Endothelial cell of umbilical vein (primary cell): ENCODE measurements around the gene ZNF366. TPM values are rescaled to one million over a fixed set of nuclear protein-coding genes. Genes with fewer than 3 reads are reported as not detected.

ENCODE experiments used
- BruUV-seq: library from RNA; stranded (reverse); fragments of 400-500 nt; replicated peaks from 2 replicates; lab custom pipeline; 2021; lab: Mats Ljungman, UMichigan
- CTCF ChIA-PET: fragments of 300-600, 350-600 bp; sonication (Branson Sonifier 250); formaldehyde crosslinking; loops from one replicate; lab custom pipeline; 2021; ENCODE audit warnings: antibody characterized with exemption, inconsistent platforms; lab: Charles Lee
- POLR2A ChIA-PET: fragments of 300-600, 350-600 bp; sonication (Branson Sonifier 250); formaldehyde crosslinking; loops from one replicate; lab custom pipeline; 2021; ENCODE audit warnings: antibody characterized with exemption, inconsistent platforms; lab: Charles Lee
- DNase-seq: peaks from one replicate; pipeline ENCODE4 v3.0.0-alpha.2; 2011; ENCODE audit warnings: low read depth, low spot score
- FAIRE-seq: peaks from 2 replicates; lab custom pipeline; 2011; peaks lifted over from hg19 to GRCh38; lab: Jason Lieb, UNC
- H2AFZ ChIP-seq: 2 replicates; pipeline ENCODE4 v1.6.0; 2012; ENCODE audit warnings: low read depth, low read length, control low read depth, inconsistent platforms
- H3K27ac ChIP-seq: 2 replicates; pipeline ENCODE4 v1.5.1; 2011; ENCODE audit warnings: low read depth, mild to moderate bottlenecking, control low read depth, low read length, moderate library complexity; ENCODE audit not compliant: insufficient read depth
- H3K27me3 ChIP-seq, 2 experiments: 2 replicates each; pipeline versions ENCODE4 v1.6.0 to v1.6.1; 2011; ENCODE audit warnings: low read length in 2 of 2, mixed read lengths in 1 of 2; ENCODE audit not compliant: control insufficient read depth in 2 of 2, insufficient read depth in 2 of 2
- H3K36me3 ChIP-seq, 2 experiments: 2 replicates in 1 of 2; 3 replicates in 1 of 2; pipeline ENCODE4 v1.5.1; 2011; ENCODE audit warnings: low read length in 2 of 2, mild to moderate bottlenecking in 1 of 2, moderate library complexity in 1 of 2; ENCODE audit not compliant: control insufficient read depth in 2 of 2, insufficient read depth in 2 of 2; ENCODE audit errors: extremely low read depth in 1 of 2
- H3K4me1 ChIP-seq: 3 replicates; pipeline ENCODE4 v1.5.1; 2011; ENCODE audit warnings: mild to moderate bottlenecking, low read length; ENCODE audit not compliant: control insufficient read depth, insufficient read depth; ENCODE audit errors: extremely low read depth
- H3K4me2 ChIP-seq: 2 replicates; pipeline ENCODE4 v1.6.1; 2011; ENCODE audit warnings: low read length, control low read depth, mixed read lengths; ENCODE audit not compliant: insufficient read depth
- H3K4me3 ChIP-seq, 3 experiments: fragments of 200-600 bp in 1 of 3; sonication (generic), shearing (Covaris generic) in 1 of 3; replicated peaks in 1 of 3; 2 replicates each; pipeline ENCODE4 v1.5.1; 2011 to 2016; ENCODE audit warnings: control low read depth in 3 of 3, low read length in 3 of 3, mild to moderate bottlenecking in 2 of 3, inconsistent platforms in 1 of 3, low read depth in 1 of 3, moderate library complexity in 1 of 3; ENCODE audit not compliant: insufficient read depth in 1 of 3
- H3K79me2 ChIP-seq: 2 replicates; pipeline ENCODE4 v1.6.0; 2012; ENCODE audit warnings: low read length, inconsistent platforms; ENCODE audit not compliant: control insufficient read depth, insufficient read depth
- H3K9ac ChIP-seq: replicated peaks from 2 replicates; pipeline ENCODE3; 2011; ENCODE audit warnings: low read length, control low read depth; ENCODE audit not compliant: insufficient read depth; ENCODE audit errors: extremely low read depth
- H3K9me1 ChIP-seq: replicated peaks from 3 replicates; pipeline ENCODE4 v1.6.0; 2011; ENCODE audit warnings: mild to moderate bottlenecking, low read length; ENCODE audit not compliant: control insufficient read depth, insufficient read depth; ENCODE audit errors: extremely low read depth
- H3K9me3 ChIP-seq: replicated peaks from 2 replicates; pipeline ENCODE4 v1.5.1; 2012; ENCODE audit warnings: low read length, inconsistent platforms; ENCODE audit not compliant: control insufficient read depth, insufficient read depth
- H4K20me1 ChIP-seq: replicated peaks from 2 replicates; pipeline ENCODE3; 2011; ENCODE audit warnings: mild to moderate bottlenecking, low read length; ENCODE audit not compliant: control insufficient read depth, insufficient read depth; ENCODE audit errors: extremely low read depth
- CTCF ChIP-seq, 2 donors: IDR thresholded peaks; 1 replicate in 1 of 2; 2 replicates in 1 of 2; pipeline ENCODE4 v1.5.1; 2011; ENCODE audit warnings: low read length in 2 of 2, mild to moderate bottlenecking in 2 of 2, moderate library complexity in 2 of 2, control low read depth in 1 of 2, inconsistent platforms in 1 of 2, low read depth in 1 of 2; ENCODE audit not compliant: insufficient read depth in 1 of 2; ENCODE audit errors: extremely low read depth in 1 of 2
- EZH2 ChIP-seq: IDR thresholded peaks from 2 replicates; pipeline ENCODE4 v1.6.1; 2012; ENCODE audit warnings: borderline replicate concordance, low read depth, mild to moderate bottlenecking, moderate library complexity, low read length, inconsistent platforms; ENCODE audit not compliant: severe bottlenecking
- FOS ChIP-seq: IDR thresholded peaks from 2 replicates; pipeline ENCODE4 v1.6.1; 2011; ENCODE audit warnings: mild to moderate bottlenecking, low read length, moderate library complexity, borderline replicate concordance; ENCODE audit not compliant: insufficient read depth
- GATA2 ChIP-seq: IDR thresholded peaks from 2 replicates; pipeline ENCODE4 v1.7.0; 2011; ENCODE audit warnings: low read depth, mild to moderate bottlenecking, moderate library complexity, mixed read lengths, low read length; ENCODE audit not compliant: insufficient read length, insufficient read depth
- JUN ChIP-seq: IDR thresholded peaks from 2 replicates; pipeline ENCODE4 v1.6.1; 2011; ENCODE audit warnings: borderline replicate concordance, low read depth; ENCODE audit not compliant: insufficient read length, insufficient read depth
- MYC ChIP-seq: IDR thresholded peaks from one replicate; pipeline ENCODE4 v1.6.1; 2011; ENCODE audit warnings: mild to moderate bottlenecking, low read depth, low read length
- POLR2A ChIP-seq: IDR thresholded peaks from 2 replicates; pipeline ENCODE4 v1.6.1; 2012; ENCODE audit warnings: low read depth, mild to moderate bottlenecking, control low read depth, low read length
- POLR2AphosphoS5 ChIP-seq: IDR thresholded peaks from 2 replicates; pipeline ENCODE4 v1.6.1; 2012; ENCODE audit warnings: low read depth, mild to moderate bottlenecking, control low read depth, low read length, moderate library complexity; ENCODE audit not compliant: insufficient read depth
- dilution Hi-C: fragments of 300-500 bp; cut with MboI; formaldehyde crosslinking; loops from one replicate; pipeline ENCODE4 v1.15.0; 2019; ENCODE audit warnings: low sequenced_read_pairs; ENCODE audit not compliant: extremely low pct_ligation_motif_present
- intact Hi-C: fragments of 100-400 bp; cut with micrococcal nuclease; formaldehyde crosslinking; loops from one replicate; pipeline ENCODE4 v1.10.0; 2022
- polyA plus RNA-seq, 4 experiments: library from polyadenylated mRNA; depleted of rRNA in 3 of 4; stranded (reverse) in 3 of 4; unstranded in 1 of 4; fragments of >200 nt; gene quantifications; 2 replicates each; pipeline versions ENCODE4 v1.2.1 to v1.2.3, GENCODE V29; 2011 to 2012; ENCODE audit warnings: missing spikeins in 1 of 4
- total RNA-seq: library from RNA; stranded (reverse); gene quantifications from 2 replicates; pipeline ENCODE4 v1.2.3, GENCODE V29; 2021
- TF ChIP-seq, protein P1 (sequence below): IDR thresholded peaks from 2 replicates; pipeline ENCODE4 v1.6.1; 2011; ENCODE audit not compliant: insufficient read depth, insufficient read length

ZNF366 gene
- total and polyA plus RNA-seq, 2 donors (not counting 3 experiments of a cell fraction or from before 2014, with no cell fraction given) = 1.3 to 4.1 TPM

DNA sequence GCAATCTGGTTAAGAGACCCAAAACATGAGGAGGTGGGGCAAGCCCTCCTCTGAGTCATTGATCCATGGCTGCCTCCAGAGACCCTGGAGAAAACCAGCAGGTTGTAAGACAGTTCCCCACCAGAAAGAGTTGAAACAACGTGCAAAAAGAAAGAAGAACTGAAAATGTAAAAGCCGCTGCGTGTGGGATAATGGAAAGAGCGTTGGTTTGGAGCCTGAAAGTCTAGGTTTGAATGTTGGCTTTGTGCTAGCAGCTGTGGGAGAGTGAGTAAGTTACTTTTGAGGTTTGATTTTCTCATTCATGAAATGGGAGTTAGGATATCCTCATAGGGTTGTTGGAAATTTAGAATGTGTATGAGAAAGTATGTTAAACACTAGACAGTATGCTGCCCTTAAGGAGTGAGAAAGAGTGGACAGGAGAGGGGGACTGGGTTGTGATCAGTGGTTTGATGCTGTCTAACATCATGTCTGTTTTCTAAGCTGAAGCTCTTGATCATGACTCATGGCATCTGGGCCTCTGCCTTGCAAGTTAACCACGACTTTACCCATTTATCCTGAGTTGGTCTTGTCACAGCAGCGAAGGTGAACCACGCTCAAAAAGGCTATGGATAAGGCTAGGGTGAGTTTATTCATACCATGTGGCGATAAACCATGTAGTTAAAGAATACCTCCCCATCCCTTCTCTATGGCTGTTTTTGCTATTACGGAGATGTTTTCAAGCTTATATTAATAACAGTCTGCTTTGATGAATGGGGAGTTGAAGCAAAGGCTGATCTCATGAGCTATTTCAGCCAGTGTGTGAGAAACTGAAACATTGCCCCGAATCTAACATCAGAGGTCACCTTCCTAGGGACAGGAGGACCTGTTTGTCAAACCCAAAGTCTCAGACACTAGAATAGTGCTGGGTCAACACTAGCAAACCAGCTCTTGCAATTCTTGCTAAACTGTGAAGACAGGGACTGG is 41.3 kb downstream of the ZNF366 start:
- no peak for TF ChIP-seq POLR2AphosphoS5
- TF ChIP-seq MYC = no peak
- peak; percentile 23 for TF ChIP-seq FOS
- FAIRE-seq (no peak), DNase-seq (peak; percentile 23)
- no peaks in the 10 kb centered on the region for H3K9me3 ChIP-seq
- no peaks in the 10 kb centered on the region for H3K36me3 ChIP-seq
- H4K20me1 ChIP-seq = no peaks in the 10 kb centered on the region
- H3K4me2 ChIP-seq = no peak overlapping the region
- intact Hi-C loops = loop anchor here (5.0 kb wide), 1 partner anchor 41 kb away; the partner anchor contains the start of gene ZNF366
- dilution Hi-C loops = no loop called here
- ChIA-PET CTCF (interaction anchor here (1.2 to 2.1 kb wide), 3 partner anchors 10 to 100 kb away, joined by 4 to 13 read pairs (median 4); no protein-coding TSS in a partner anchor), POLR2A (no interaction called here)
- no TSS peak for BruUV-seq
- H3K4me3 ChIP-seq = no peak overlapping the region
- H3K9ac ChIP-seq = no peak overlapping the region
- H3K79me2 ChIP-seq = no peaks in the 10 kb centered on the region
- no peak overlapping the region for H2AFZ ChIP-seq
- no peaks in the 10 kb centered on the region for H3K27me3 ChIP-seq
- no peak overlapping the region for H3K27ac ChIP-seq
- H3K4me1 ChIP-seq = peaks cover 36% of the 10 kb centered on the region
- no peaks in the 10 kb centered on the region for H3K9me1 ChIP-seq

DNA sequence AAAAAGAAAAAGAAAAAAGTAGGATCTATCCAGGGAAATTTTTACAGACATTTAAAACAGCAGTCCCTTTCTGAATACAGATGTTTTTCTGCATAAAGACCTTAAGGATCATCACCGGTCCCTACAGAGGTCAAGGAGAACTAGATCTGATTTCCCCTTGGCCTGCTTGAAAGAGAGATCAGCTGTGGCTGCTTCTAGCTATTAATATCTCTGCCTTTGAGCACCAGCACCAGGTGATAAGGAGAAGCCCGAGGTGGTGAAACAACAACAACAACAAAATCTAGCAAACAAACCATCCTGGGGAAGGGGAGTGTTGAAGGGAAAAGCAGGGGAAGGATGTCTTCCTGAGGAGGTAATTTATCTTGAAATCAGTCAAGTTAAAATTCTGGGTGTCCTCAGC is 42.1 kb downstream of the ZNF366 start:
- POLR2A ChIA-PET = no interaction called here
- Histone ChIP-seq H3K27me3 (no peaks in the 10 kb centered on the region), H3K9me1 (no peaks in the 10 kb centered on the region), H3K27ac (no peak overlapping the region), H3K36me3 (no peaks in the 10 kb centered on the region), H3K4me3 (no peak overlapping the region), H3K4me2 (no peak overlapping the region), H3K4me1 (peaks cover 36% of the 10 kb centered on the region), H3K79me2 (no peaks in the 10 kb centered on the region), H4K20me1 (no peaks in the 10 kb centered on the region), H2AFZ (no peak overlapping the region), H3K9ac (no peak overlapping the region), H3K9me3 (no peaks in the 10 kb centered on the region)
- intact Hi-C loops (loop anchor here (5.0 kb wide), 1 partner anchor 42 kb away; the partner anchor contains the start of gene ZNF366), dilution Hi-C loops (no loop called here)
- CTCF ChIA-PET = interaction anchor here (2.1 to 2.3 kb wide), 2 partner anchors 12 to 99 kb away, joined by 10 to 13 read pairs; no protein-coding TSS in a partner anchor
- BruUV-seq = no TSS peak
- DNase-seq (no peak), FAIRE-seq (no peak)
- TF ChIP-seq, protein P1, sequence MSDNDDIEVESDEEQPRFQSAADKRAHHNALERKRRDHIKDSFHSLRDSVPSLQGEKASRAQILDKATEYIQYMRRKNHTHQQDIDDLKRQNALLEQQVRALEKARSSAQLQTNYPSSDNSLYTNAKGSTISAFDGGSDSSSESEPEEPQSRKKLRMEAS = no peak
- TF ChIP-seq MYC = no peak
- no peak for TF ChIP-seq EZH2
- no peak for TF ChIP-seq POLR2AphosphoS5
- TF ChIP-seq FOS = no peak
- no peak for TF ChIP-seq POLR2A
- no peak for TF ChIP-seq CTCF (IDR thresholded peaks at IDR 0.05; ENCODE audit: extremely low read depth in 1 of 2, insufficient read depth in 1 of 2, low read depth in 1 of 2, low read length in 2 of 2)
- no peak for TF ChIP-seq GATA2
- no peak for TF ChIP-seq JUN
